Vagina (tissue), 2 donors: ENCODE data around the gene INTS13. TPM values are rescaled to one million over a fixed set of nuclear protein-coding genes. Genes with fewer than 3 reads are reported as not detected.

Experiments used
- DNase-seq, 2 donors: peaks; one replicate each; pipeline ENCODE4 v3.0.0-alpha.2; 2017; ENCODE audit errors: extremely low spot score in 2 of 2
- H3K27ac ChIP-seq: fragments of 200-600 bp; sonication (generic); one replicate; pipeline ENCODE4 v1.5.1; 2019
- H3K27me3 ChIP-seq: fragments of 200-600 bp; sonication (generic); one replicate; pipeline ENCODE4 v1.5.1; 2019
- H3K36me3 ChIP-seq, 2 donors: fragments of 200-600 bp; sonication (generic); one replicate each; pipeline ENCODE4 v1.5.1; 2017 to 2019
- H3K4me1 ChIP-seq: fragments of 200-600 bp; sonication (generic); one replicate; pipeline ENCODE4 v1.5.1; 2019
- H3K4me3 ChIP-seq, 2 donors: fragments of 200-600 bp; sonication (generic); 1 replicate in 1 of 2; 2 replicates in 1 of 2; pipeline ENCODE4 v1.5.1; 2016 to 2019
- H3K9me3 ChIP-seq: fragments of 200-600 bp; sonication (generic); one replicate; pipeline ENCODE4 v1.5.1; 2019
- POLR2A ChIP-seq, 2 donors: fragments of 450-650 bp; IDR thresholded peaks; one replicate each; pipeline ENCODE4 v1.6.1; 2017; ENCODE audit warnings: antibody characterized with exemption in 2 of 2, mild to moderate bottlenecking in 2 of 2, moderate library complexity in 2 of 2
- POLR2AphosphoS5 ChIP-seq, 2 donors: sonication (generic); formaldehyde crosslinking; IDR thresholded peaks; one replicate each; pipeline ENCODE4 v1.9.0; 2017; ENCODE audit warnings: antibody characterized with exemption in 2 of 2, mild to moderate bottlenecking in 2 of 2, low read depth in 1 of 2; ENCODE audit not compliant: insufficient read depth in 1 of 2
- intact Hi-C: fragments of 100-400 bp; cut with DNase I; formaldehyde crosslinking; loops from one replicate; pipeline ENCODE4 v1.15.1; 2023
- total RNA-seq: library from RNA; depleted of rRNA; stranded (reverse); fragments of >200 nt; gene quantifications from one replicate; pipeline ENCODE4 v1.2.3, GENCODE V29; 2016
- TF ChIP-seq, protein P1 (sequence below), 3 experiments: fragments of 450-650 bp in 2 of 3; fragments of 200-600 bp in 1 of 3; sonication (generic) in 1 of 3; IDR thresholded peaks; one replicate each; pipeline ENCODE4 v1.5.1; 2017 to 2019; ENCODE audit warnings: antibody characterized with exemption in 3 of 3, mild to moderate bottlenecking in 2 of 3, moderate library complexity in 2 of 3

The INTS13 gene
- total RNA-seq, 1 donor from 2014 or later = 26.0 TPM

DNA sequence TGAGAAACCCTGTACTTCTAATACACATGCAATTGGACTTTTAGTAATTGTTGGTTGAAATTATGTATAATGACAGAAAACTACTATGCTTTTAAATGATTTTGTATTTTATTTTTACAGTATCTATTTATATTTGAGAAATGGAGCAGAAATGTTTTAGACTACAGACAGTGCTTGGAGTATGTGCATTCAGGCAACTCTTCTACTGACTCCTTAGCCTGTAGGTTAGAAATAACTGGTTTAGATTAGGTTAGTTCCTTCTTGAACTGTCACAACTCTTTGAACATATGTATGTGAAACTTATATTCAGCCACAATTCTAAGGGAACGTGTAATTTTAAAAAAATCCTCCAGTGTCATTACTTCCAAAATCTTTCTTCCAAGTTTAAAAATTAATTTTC is 2.2 kb upstream of the INTS13 start:
- peak overlapping the region; percentile 75 to 86 for H3K4me3 ChIP-seq
- intact Hi-C loops = loop anchor here (5.0 kb wide), 1 partner anchor 72 kb away; the partner anchor contains the start of gene TM7SF3
- peaks cover 56% of the 10 kb centered on the region for H3K4me1 ChIP-seq

DNA sequence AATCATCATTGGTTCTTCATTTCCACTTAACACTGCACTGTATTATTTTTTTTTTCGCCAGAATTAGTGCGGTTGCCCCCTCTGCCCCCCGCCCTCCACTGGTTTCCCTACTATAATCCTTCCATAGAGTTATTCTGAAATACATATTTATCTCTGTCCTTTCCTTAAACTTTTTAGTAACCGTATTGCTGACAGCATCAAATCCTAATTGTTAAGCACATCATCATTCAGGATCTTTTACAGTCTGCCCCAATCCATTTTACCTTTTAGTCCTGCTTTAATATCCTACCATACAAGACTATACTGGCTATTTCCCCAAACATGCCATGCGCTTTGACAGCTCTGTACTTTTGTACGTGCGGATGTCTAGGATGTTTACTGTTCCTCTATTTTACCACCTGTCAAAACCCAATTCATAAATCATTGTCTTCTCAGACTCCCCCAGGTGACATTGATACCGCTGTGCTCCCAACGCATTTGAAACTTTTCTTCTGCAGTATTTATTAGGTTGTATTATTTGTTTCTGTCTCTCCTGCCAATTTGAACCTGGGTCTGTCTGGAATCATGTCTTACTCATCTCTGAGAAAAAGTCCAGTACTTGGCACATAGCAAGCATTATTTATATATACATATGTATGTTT is 1.5 kb upstream of the INTS13 start:
- no peak for DNase-seq
- Histone ChIP-seq H3K27ac (peak overlapping the region; percentile 95), H3K4me3 (peak overlapping the region; percentile 75 to 86), H3K4me1 (peaks cover 58% of the 10 kb centered on the region), H3K36me3 (no peaks in the 10 kb centered on the region), H3K9me3 (no peaks in the 10 kb centered on the region), H3K27me3 (no peaks in the 10 kb centered on the region)
- TF ChIP-seq POLR2AphosphoS5 (IDR thresholded peaks at IDR 0.05; ENCODE audit: insufficient read depth in 1 of 2, low read depth in 1 of 2) (no peak), POLR2A (IDR thresholded peaks at IDR 0.05) (no peak)
- TF ChIP-seq, protein P1, sequence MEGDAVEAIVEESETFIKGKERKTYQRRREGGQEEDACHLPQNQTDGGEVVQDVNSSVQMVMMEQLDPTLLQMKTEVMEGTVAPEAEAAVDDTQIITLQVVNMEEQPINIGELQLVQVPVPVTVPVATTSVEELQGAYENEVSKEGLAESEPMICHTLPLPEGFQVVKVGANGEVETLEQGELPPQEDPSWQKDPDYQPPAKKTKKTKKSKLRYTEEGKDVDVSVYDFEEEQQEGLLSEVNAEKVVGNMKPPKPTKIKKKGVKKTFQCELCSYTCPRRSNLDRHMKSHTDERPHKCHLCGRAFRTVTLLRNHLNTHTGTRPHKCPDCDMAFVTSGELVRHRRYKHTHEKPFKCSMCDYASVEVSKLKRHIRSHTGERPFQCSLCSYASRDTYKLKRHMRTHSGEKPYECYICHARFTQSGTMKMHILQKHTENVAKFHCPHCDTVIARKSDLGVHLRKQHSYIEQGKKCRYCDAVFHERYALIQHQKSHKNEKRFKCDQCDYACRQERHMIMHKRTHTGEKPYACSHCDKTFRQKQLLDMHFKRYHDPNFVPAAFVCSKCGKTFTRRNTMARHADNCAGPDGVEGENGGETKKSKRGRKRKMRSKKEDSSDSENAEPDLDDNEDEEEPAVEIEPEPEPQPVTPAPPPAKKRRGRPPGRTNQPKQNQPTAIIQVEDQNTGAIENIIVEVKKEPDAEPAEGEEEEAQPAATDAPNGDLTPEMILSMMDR (IDR thresholded peaks at IDR 0.05) = no peak
- intact Hi-C loops = no loop called here

More for the DNA sequence above, 2.2 kb upstream of the INTS13 start:
- Histone ChIP-seq H3K9me3 (no peaks in the 10 kb centered on the region), H3K27ac (no peak overlapping the region), H3K27me3 (no peaks in the 10 kb centered on the region), H3K36me3 (no peaks in the 10 kb centered on the region)
- no peak for TF ChIP-seq POLR2AphosphoS5 (IDR thresholded peaks at IDR 0.05; ENCODE audit: insufficient read depth in 1 of 2, low read depth in 1 of 2)
- TF ChIP-seq POLR2A (IDR thresholded peaks at IDR 0.05) = no peak
- TF ChIP-seq, protein P1 (IDR thresholded peaks at IDR 0.05) = no peak
- DNase-seq = no peak

DNA sequence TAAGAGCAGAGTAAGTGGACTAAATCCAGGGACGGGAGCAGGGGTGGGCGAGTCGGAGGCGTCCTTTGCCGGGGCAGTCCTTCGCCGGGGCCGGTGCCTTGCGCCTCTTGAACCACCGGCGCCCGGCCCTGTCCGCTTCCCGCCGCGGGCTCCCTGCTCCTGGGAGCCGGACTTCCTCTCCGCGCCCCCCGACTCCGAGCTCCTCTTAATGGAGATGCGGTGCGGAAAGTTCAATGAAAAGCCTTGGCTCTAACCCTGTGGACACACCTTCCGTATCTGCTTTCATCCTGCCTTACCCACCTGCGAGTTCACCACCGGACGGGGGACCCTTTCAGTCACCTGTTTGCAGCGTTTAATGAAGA is 901 bp upstream of the INTS13 start:
- H3K27ac ChIP-seq = peak overlapping the region; percentile 95
- TF ChIP-seq POLR2AphosphoS5 (IDR thresholded peaks at IDR 0.05; ENCODE audit: insufficient read depth in 1 of 2, low read depth in 1 of 2) = peak in 1 of 2 donors; percentile 67
- TF ChIP-seq, protein P1 (IDR thresholded peaks at IDR 0.05) = no peak
- TF ChIP-seq POLR2A (IDR thresholded peaks at IDR 0.05) = no peak
- no peaks in the 10 kb centered on the region for H3K36me3 ChIP-seq
- peak overlapping the region; percentile 75 to 86 for H3K4me3 ChIP-seq
- H3K4me1 ChIP-seq = peaks cover 58% of the 10 kb centered on the region
- H3K9me3 ChIP-seq = no peaks in the 10 kb centered on the region
- intact Hi-C loops = no loop called here
- no peaks in the 10 kb centered on the region for H3K27me3 ChIP-seq
- peak in 1 of 2 donors; percentile 89 for DNase-seq

DNA sequence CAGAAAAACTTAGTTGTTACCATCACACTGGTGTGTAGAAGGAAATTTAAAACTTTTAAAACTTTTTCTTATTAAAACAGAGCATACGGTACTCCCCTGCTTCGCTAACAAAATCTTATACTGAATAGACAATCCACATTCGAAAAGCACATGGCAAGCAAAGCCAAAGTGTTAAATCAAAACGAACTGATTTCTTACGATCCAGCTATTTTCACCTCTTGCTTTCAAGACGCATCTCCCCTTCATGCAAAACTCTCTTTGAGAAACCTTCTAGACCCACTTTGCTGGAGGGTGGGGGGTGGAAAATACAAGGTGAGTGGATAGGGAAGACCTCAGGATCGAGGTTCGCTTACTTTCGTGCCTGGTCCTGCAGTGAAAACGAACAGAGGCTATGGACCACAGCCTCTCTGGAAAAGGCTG is 328 bp downstream of the INTS13 start:
- Histone ChIP-seq H3K27ac (peak overlapping the region; percentile 95), H3K36me3 (no peaks in the 10 kb centered on the region), H3K4me3 (peak overlapping the region; percentile 75 to 86), H3K9me3 (no peaks in the 10 kb centered on the region), H3K27me3 (no peaks in the 10 kb centered on the region), H3K4me1 (peaks cover 55% of the 10 kb centered on the region)
- intact Hi-C loops = no loop called here
- TF ChIP-seq POLR2AphosphoS5 (IDR thresholded peaks at IDR 0.05; ENCODE audit: insufficient read depth in 1 of 2, low read depth in 1 of 2) (no peak), POLR2A (IDR thresholded peaks at IDR 0.05) (no peak)
- TF ChIP-seq, protein P1 (IDR thresholded peaks at IDR 0.05) = no peak
- DNase-seq = no peak
